HCT116 (cell line): ENCODE data around the gene TRMT1. TPM values are rescaled to one million over a fixed set of nuclear protein-coding genes. Genes with fewer than 3 reads are reported as not detected.

Source experiments
- ATAC-seq: fragments of 200-7000 bp; cut with Tn5 transposase; 2 replicates; pipeline ENCODE4 v1.9.1; 2020; ENCODE audit warnings: mild to moderate bottlenecking, moderate library complexity
- BruUV-seq: library from RNA; stranded (reverse); fragments of 400-500 nt; replicated peaks from 2 replicates; lab custom pipeline; 2021; lab: Mats Ljungman, UMichigan
- CTCF ChIA-PET: fragments of 300-600 bp; sonication (Branson Sonifier 250); formaldehyde crosslinking; loops from one replicate; lab custom pipeline; 2021; ENCODE audit warnings: antibody characterized with exemption; lab: Charles Lee
- POLR2A ChIA-PET: fragments of 300-600, 350-600 bp; sonication (Branson Sonifier 250); formaldehyde crosslinking; loops from one replicate; lab custom pipeline; 2021; ENCODE audit warnings: antibody characterized with exemption; lab: Charles Lee
- RAD21 ChIA-PET, 2 experiments: fragments of 300-600 bp; sonication (Branson Sonifier 250); formaldehyde crosslinking; loops; one replicate each; lab custom pipeline; 2023; ENCODE audit warnings: low total read pairs in 2 of 2; ENCODE audit not compliant: uncharacterized antibody in 2 of 2, unreplicated experiment in 2 of 2, low non-redundant PET in 1 of 2; lab: Charles Lee
- DNase-seq: peaks from one replicate; pipeline ENCODE4 v3.0.0-alpha.2; 2010; ENCODE audit warnings: low read depth, low spot score
- H2AFZ ChIP-seq: fragments of 200-600 bp; shearing (Covaris generic), sonication (generic); 2 replicates; pipeline ENCODE4 v1.6.1; 2017; ENCODE audit warnings: low read depth, mixed run types, mixed read lengths, antibody characterized with exemption, low read length; ENCODE audit not compliant: poor library complexity, severe bottlenecking
- H3K27ac ChIP-seq: 2 replicates; pipeline ENCODE4 v1.5.1; 2012; ENCODE audit warnings: low read depth, low read length
- H3K27me3 ChIP-seq: fragments of 200-600 bp; sonication (generic); 2 replicates; pipeline ENCODE4 v1.6.1; 2016; ENCODE audit warnings: mixed run types, low read length, mixed read lengths; ENCODE audit not compliant: insufficient read depth
- H3K36me3 ChIP-seq, 2 experiments: fragments of 200-500 bp in 1 of 2; fragments of 200-600 bp in 1 of 2; sonication (Bioruptor generic) in 1 of 2; sonication (generic) in 1 of 2; 2 replicates each; pipeline versions ENCODE4 v1.5.1 to v1.6.1; 2014 to 2016; ENCODE audit warnings: low read length in 2 of 2, inconsistent platforms in 1 of 2, mixed read lengths in 1 of 2, mixed run types in 1 of 2; ENCODE audit not compliant: insufficient read depth in 2 of 2, control insufficient read depth in 1 of 2
- H3K4me1 ChIP-seq, 2 experiments: fragments of 200-600 bp in 1 of 2; sonication (generic) in 1 of 2; 2 replicates each; pipeline versions ENCODE4 v1.5.1 to v1.6.1; 2012 to 2017; ENCODE audit warnings: low read length in 2 of 2, inconsistent platforms in 1 of 2, mild to moderate bottlenecking in 1 of 2, mixed read lengths in 1 of 2, mixed run types in 1 of 2, moderate library complexity in 1 of 2; ENCODE audit not compliant: insufficient read depth in 2 of 2, control insufficient read depth in 1 of 2
- H3K4me2 ChIP-seq: fragments of 200-600 bp; sonication (generic); 2 replicates; pipeline ENCODE4 v1.6.1; 2017; ENCODE audit warnings: mixed run types, low read length, mixed read lengths
- H3K4me3 ChIP-seq, 2 experiments: fragments of 200-600 bp in 1 of 2; sonication (generic) in 1 of 2; replicated peaks in 1 of 2; 2 replicates each; pipeline ENCODE4 v1.5.1; 2011 to 2016; ENCODE audit warnings: low read length in 2 of 2, control low read depth in 1 of 2, low read depth in 1 of 2, mild to moderate bottlenecking in 1 of 2, mixed read lengths in 1 of 2, mixed run types in 1 of 2
- H3K79me2 ChIP-seq: fragments of 200-600 bp; sonication (generic); 2 replicates; pipeline ENCODE4 v1.6.1; 2017; ENCODE audit warnings: mild to moderate bottlenecking, mixed run types, low read length, moderate library complexity, mixed read lengths; ENCODE audit not compliant: insufficient read depth
- H3K9ac ChIP-seq: fragments of 200-600 bp; sonication (generic); 2 replicates; pipeline ENCODE4 v1.6.1; 2016; ENCODE audit warnings: low read length, mixed read lengths
- H3K9me2 ChIP-seq: fragments of 200-600 bp; sonication (generic), shearing (Covaris generic); 2 replicates; pipeline ENCODE4 v1.6.1; 2017; ENCODE audit warnings: mixed run types, mild to moderate bottlenecking, moderate library complexity; ENCODE audit not compliant: insufficient read depth
- H3K9me3 ChIP-seq, 2 experiments: fragments of 200-500 bp in 1 of 2; fragments of 200-600 bp in 1 of 2; sonication (Bioruptor generic) in 1 of 2; sonication (generic) in 1 of 2; 2 replicates each; pipeline ENCODE4 v1.6.1; 2014 to 2017; ENCODE audit warnings: low read length in 2 of 2, mixed read lengths in 2 of 2, inconsistent platforms in 1 of 2, low read depth in 1 of 2, mild to moderate bottlenecking in 1 of 2, mixed run types in 1 of 2, moderate library complexity in 1 of 2; ENCODE audit not compliant: control insufficient read depth in 1 of 2, insufficient read depth in 1 of 2
- H4K20me1 ChIP-seq: fragments of 200-600 bp; sonication (generic), shearing (Covaris generic); 2 replicates; pipeline ENCODE4 v1.6.1; 2017; ENCODE audit warnings: mixed run types, mild to moderate bottlenecking, moderate library complexity; ENCODE audit not compliant: insufficient read depth
- CTCF ChIP-seq, 3 experiments: fragments of 200-600 bp in 1 of 3; sonication (generic) in 1 of 3; IDR thresholded peaks in 2 of 3; conservative IDR thresholded peaks in 1 of 3; 2 replicates each; pipeline ENCODE4 v1.5.1; 2012 to 2017; ENCODE audit warnings: low read depth in 2 of 3, low read length in 2 of 3, antibody characterized with exemption in 1 of 3, borderline replicate concordance in 1 of 3, control low read depth in 1 of 3, mild to moderate bottlenecking in 1 of 3, mixed read lengths in 1 of 3, mixed run types in 1 of 3, moderate library complexity in 1 of 3; ENCODE audit not compliant: insufficient read depth in 1 of 3
- EZH2phosphoT487 ChIP-seq: fragments of 200-600 bp; IDR thresholded peaks from 2 replicates; pipeline ENCODE4 v1.6.1; 2018; ENCODE audit warnings: antibody characterized with exemption, borderline replicate concordance
- JUND ChIP-seq: IDR thresholded peaks from 2 replicates; pipeline ENCODE4 v1.6.1; 2012
- POLR2A ChIP-seq: IDR thresholded peaks from 2 replicates; pipeline ENCODE4 v1.7.0; 2011; ENCODE audit warnings: borderline replicate concordance; ENCODE audit not compliant: insufficient read depth, insufficient read length; ENCODE audit errors: extremely low read depth
- RAD21 ChIP-seq: IDR thresholded peaks from 2 replicates; pipeline ENCODE4 v1.6.1; 2012; ENCODE audit warnings: low read depth, mild to moderate bottlenecking
- REST ChIP-seq: IDR thresholded peaks from 2 replicates; pipeline ENCODE4 v1.6.1; 2012; ENCODE audit warnings: low read depth
- ZFX ChIP-seq: fragments of 450-650 bp; IDR thresholded peaks from 2 replicates; pipeline ENCODE4 v1.6.1; 2017
- intact Hi-C: fragments of 100-400 bp; cut with micrococcal nuclease; formaldehyde crosslinking; loops from 2 replicates; pipeline ENCODE4 v1.10.0; 2022
- total RNA-seq: library from RNA; stranded (reverse); gene quantifications from one replicate; pipeline ENCODE4 v1.2.1, GENCODE V29; 2021; ENCODE audit not compliant: unreplicated experiment

TRMT1 gene
- total RNA-seq, 1 experiment from 2014 or later: 84.4 TPM

DNA sequence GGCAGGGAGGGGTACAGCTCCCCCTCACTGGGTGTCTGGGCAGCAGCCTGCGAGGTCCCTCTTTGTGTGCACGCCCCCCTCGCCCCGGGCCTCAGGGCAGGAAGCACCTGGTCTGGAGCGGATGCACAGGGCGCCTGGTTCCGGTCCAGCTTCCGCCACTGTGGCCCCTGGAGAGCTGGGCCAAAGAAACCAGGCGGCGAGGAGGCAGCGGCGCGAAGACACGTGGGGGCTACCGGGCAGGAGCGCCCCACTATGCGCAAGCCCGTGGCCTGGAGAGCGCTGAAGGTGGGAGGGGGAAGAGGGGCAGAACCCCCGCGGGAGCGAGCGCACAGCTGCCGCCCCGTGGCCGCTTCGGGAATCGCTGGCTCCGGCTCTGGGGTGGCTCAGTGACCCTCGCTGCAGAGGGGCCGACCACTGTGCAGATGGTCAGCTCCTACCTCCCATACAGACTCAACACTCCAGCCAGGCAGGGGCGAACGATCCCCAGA lies 12.1 kb downstream of the TRMT1 start:
- Histone ChIP-seq H4K20me1 (no peaks in the 10 kb centered on the region), H3K4me1 (peaks cover 3 to 23% of the 10 kb centered on the region in 2 experiments; a peak in 3 of 4 replicates), H3K9me2 (no peaks in the 10 kb centered on the region), H2AFZ (no peak overlapping the region), H3K9ac (no peak overlapping the region), H3K36me3 (peaks cover 0 to 9% of the 10 kb centered on the region in 2 experiments; a peak in 2 of 4 replicates), H3K4me3 (no peak overlapping the region), H3K4me2 (no peak overlapping the region), H3K27me3 (no peaks in the 10 kb centered on the region), H3K27ac (no peak overlapping the region), H3K9me3 (no peaks in the 10 kb centered on the region), H3K79me2 (no peaks in the 10 kb centered on the region)
- TF ChIP-seq RAD21 (peak; percentile 34; the same call in 1 of the 2 replicates), EZH2phosphoT487 (no peak), CTCF (IDR thresholded peaks at IDR 0.05 in 2 of 3, conservative IDR thresholded peaks at IDR 0.05 in 1 of 3; ENCODE audit: borderline replicate concordance in 1 of 3, insufficient read depth in 1 of 3, low read depth in 2 of 3, low read length in 2 of 3) (peak in 2 of 3 experiments; percentile 54 to 56; a peak in 4 of 6 replicates)
- DNase-seq (no peak), ATAC-seq (peak; percentile 51)
- ChIA-PET POLR2A (no interaction called here), RAD21 (no interaction called here), CTCF (no interaction called here)
- no TSS peak for BruUV-seq
- intact Hi-C loops: no loop called here

DNA sequence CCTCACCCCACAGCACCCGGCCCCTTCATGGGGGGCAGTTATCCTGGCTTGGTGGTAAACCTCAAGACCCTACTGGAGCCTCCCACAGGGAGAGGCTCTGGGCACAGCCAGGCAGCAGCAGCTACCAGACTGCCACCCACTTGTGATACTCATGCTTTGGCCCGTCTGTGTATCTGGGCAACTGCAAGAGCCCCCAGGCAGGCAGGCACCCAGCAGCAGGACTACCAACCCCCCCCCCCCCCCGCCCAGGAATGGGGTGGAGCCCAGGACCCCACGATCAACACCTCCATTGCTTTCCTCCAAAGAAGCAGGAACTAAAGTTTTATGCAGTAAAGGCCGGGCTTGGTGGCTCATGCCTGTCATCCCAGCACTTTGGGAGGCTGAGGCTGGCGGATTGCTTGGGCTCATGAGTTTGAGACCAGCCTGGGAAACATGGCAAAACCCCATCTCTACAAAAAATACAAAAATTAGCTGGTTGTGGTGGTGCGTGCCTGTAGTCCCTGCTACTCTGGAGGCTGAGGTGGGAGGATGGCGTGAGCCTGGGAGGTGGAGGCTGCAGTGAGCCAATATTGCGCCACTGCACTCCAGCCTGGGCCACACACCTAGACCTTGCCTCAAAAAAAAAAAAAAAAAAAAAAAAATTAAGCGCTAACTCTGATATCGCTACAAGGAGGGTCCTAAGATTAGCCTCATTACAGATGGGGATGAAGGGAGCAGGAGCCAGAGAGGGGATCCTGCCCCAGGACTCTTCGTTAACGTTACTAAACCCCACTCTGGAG lies 12.8 kb downstream of the TRMT1 start:
- ChIA-PET CTCF (no interaction called here), POLR2A (no interaction called here)
- TF ChIP-seq POLR2A (no peak), EZH2phosphoT487 (no peak), REST (no peak), ZFX (no peak), JUND (no peak)
- TF ChIP-seq, all 23 proteins: peak for 0
- Histone ChIP-seq H3K27ac (no peak overlapping the region), H3K4me2 (no peak overlapping the region; the same call in 1 of the 2 replicates), H3K9me3 (no peaks in the 10 kb centered on the region), H3K4me3 (no peak overlapping the region), H3K27me3 (no peaks in the 10 kb centered on the region), H3K4me1 (peaks cover 3 to 25% of the 10 kb centered on the region in 2 experiments; a peak in 3 of 4 replicates), H2AFZ (no peak overlapping the region), H3K79me2 (no peaks in the 10 kb centered on the region), H3K36me3 (peaks cover 0 to 6% of the 10 kb centered on the region in 2 experiments; a peak in 1 of 4 replicates), H4K20me1 (no peaks in the 10 kb centered on the region), H3K9ac (no peak overlapping the region), H3K9me2 (no peaks in the 10 kb centered on the region)
- RAD21 ChIA-PET: no interaction called here
- ATAC-seq (no peak), DNase-seq (no peak)
- intact Hi-C loops: no loop called here
- BruUV-seq: no TSS peak
